ENCODE measurements around the gene TNFRSF1B. TPM values are rescaled to one million over a fixed set of nuclear protein-coding genes. Genes with fewer than 3 reads are reported as not detected.
A peak's percentile ranks its signal among the peaks of the same experiment; 100 is the strongest.

Gene TNFRSF1B
- total and polyA plus RNA-seq, 9 of the 15 experiments (the other 6 are each of a cell fraction or from before 2014, with no cell fraction given) = 8.8 to 91.3 (median 36.0) TPM

- TF ChIP-seq NRF1 (conservative IDR thresholded peaks at IDR 0.05 in 1 of 2, IDR thresholded peaks at IDR 0.05 in 1 of 2) (no peak), PRPF4 (IDR thresholded peaks at IDR 0.05; ENCODE audit: insufficient read depth, low read depth, low read length, poor library complexity, severe bottlenecking) (no peak), CBX5 (IDR thresholded peaks at IDR 0.05; ENCODE audit: borderline replicate concordance, low read depth) (no peak), RBM25 (IDR thresholded peaks at IDR 0.05; ENCODE audit: low read depth, low read length, severe bottlenecking) (peak; percentile 93), SAP30 (IDR thresholded peaks at IDR 0.05; ENCODE audit: borderline replicate concordance, insufficient read depth, low read depth, low read length, poor library complexity, severe bottlenecking) (no peak), ZNF282 (CRISPR knock-in tag; IDR thresholded peaks at IDR 0.05) (no peak), RB1 (IDR thresholded peaks at IDR 0.05; ENCODE audit: low read depth) (no peak), MYNN (IDR thresholded peaks at IDR 0.05) (no peak), MYNN (CRISPR knock-in tag; IDR thresholded peaks at IDR 0.05) (no peak), CBX3 (IDR thresholded peaks at IDR 0.05; ENCODE audit: borderline replicate concordance in 1 of 2, low read length in 2 of 2) (no peak), ATF7 (IDR thresholded peaks at IDR 0.05) (no peak), KLF16 (IDR thresholded peaks at IDR 0.05) (no peak), ZNF3 (CRISPR knock-in tag; IDR thresholded peaks at IDR 0.05) (no peak), ADNP (tag; IDR thresholded peaks at IDR 0.05) (peak; percentile 88), ZNF354B (CRISPR knock-in tag; IDR thresholded peaks at IDR 0.05) (no peak), ZFP91 (CRISPR knock-in tag; IDR thresholded peaks at IDR 0.05) (no peak), MTA2 (IDR thresholded peaks at IDR 0.05; ENCODE audit: low read depth) (no peak)
- TF ChIP-seq, protein P1, sequence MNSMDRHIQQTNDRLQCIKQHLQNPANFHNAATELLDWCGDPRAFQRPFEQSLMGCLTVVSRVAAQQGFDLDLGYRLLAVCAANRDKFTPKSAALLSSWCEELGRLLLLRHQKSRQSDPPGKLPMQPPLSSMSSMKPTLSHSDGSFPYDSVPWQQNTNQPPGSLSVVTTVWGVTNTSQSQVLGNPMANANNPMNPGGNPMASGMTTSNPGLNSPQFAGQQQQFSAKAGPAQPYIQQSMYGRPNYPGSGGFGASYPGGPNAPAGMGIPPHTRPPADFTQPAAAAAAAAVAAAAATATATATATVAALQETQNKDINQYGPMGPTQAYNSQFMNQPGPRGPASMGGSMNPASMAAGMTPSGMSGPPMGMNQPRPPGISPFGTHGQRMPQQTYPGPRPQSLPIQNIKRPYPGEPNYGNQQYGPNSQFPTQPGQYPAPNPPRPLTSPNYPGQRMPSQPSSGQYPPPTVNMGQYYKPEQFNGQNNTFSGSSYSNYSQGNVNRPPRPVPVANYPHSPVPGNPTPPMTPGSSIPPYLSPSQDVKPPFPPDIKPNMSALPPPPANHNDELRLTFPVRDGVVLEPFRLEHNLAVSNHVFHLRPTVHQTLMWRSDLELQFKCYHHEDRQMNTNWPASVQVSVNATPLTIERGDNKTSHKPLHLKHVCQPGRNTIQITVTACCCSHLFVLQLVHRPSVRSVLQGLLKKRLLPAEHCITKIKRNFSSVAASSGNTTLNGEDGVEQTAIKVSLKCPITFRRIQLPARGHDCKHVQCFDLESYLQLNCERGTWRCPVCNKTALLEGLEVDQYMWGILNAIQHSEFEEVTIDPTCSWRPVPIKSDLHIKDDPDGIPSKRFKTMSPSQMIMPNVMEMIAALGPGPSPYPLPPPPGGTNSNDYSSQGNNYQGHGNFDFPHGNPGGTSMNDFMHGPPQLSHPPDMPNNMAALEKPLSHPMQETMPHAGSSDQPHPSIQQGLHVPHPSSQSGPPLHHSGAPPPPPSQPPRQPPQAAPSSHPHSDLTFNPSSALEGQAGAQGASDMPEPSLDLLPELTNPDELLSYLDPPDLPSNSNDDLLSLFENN (IDR thresholded peaks at IDR 0.05; ENCODE audit: low read depth in 2 of 2, low read length in 2 of 2) = no peak
- TF ChIP-seq, protein P2, sequence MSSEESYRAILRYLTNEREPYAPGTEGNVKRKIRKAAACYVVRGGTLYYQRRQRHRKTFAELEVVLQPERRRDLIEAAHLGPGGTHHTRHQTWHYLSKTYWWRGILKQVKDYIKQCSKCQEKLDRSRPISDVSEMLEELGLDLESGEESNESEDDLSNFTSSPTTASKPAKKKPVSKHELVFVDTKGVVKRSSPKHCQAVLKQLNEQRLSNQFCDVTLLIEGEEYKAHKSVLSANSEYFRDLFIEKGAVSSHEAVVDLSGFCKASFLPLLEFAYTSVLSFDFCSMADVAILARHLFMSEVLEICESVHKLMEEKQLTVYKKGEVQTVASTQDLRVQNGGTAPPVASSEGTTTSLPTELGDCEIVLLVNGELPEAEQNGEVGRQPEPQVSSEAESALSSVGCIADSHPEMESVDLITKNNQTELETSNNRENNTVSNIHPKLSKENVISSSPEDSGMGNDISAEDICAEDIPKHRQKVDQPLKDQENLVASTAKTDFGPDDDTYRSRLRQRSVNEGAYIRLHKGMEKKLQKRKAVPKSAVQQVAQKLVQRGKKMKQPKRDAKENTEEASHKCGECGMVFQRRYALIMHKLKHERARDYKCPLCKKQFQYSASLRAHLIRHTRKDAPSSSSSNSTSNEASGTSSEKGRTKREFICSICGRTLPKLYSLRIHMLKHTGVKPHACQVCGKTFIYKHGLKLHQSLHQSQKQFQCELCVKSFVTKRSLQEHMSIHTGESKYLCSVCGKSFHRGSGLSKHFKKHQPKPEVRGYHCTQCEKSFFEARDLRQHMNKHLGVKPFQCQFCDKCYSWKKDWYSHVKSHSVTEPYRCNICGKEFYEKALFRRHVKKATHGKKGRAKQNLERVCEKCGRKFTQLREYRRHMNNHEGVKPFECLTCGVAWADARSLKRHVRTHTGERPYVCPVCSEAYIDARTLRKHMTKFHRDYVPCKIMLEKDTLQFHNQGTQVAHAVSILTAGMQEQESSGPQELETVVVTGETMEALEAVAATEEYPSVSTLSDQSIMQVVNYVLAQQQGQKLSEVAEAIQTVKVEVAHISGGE (CRISPR knock-in tag; IDR thresholded peaks at IDR 0.05) = no peak
- TF ChIP-seq, protein P3, sequence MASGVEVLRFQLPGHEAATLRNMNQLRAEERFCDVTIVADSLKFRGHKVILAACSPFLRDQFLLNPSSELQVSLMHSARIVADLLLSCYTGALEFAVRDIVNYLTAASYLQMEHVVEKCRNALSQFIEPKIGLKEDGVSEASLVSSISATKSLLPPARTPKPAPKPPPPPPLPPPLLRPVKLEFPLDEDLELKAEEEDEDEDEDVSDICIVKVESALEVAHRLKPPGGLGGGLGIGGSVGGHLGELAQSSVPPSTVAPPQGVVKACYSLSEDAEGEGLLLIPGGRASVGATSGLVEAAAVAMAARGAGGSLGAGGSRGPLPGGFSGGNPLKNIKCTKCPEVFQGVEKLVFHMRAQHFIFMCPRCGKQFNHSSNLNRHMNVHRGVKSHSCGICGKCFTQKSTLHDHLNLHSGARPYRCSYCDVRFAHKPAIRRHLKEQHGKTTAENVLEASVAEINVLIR (CRISPR knock-in tag; IDR thresholded peaks at IDR 0.05) = no peak
Observed at GRCh38 chr1:12202577-12202976, 35.8 kb downstream of the TNFRSF1B start (continued).
